Measurements from ENCODE around the gene TLE1.
A peak's percentile ranks its signal among the peaks of the same experiment; 100 is the strongest.
"Not testable (repeated sequence)": the region's sequence is repeated elsewhere in the genome, so short reads cannot be mapped to it uniquely, and the experiment has no call there.

The TLE1 gene

GRCh38 chr9:81689343-81690175, at the start of gene TLE1:
Gene TLE1 (minus strand): TSS chr9:81689547. CDS start chr9:81688240, 1,307 bp downstream.
- Mint-ChIP-seq H3K36me3 (no peaks in the 10 kb centered on the region), H3K4me1 (ENCODE audit: low read depth) (peaks cover 18% of the 10 kb centered on the region), H3K27ac (peak within 1 kb of the TSS; percentile 61), H3K4me3 (peak within 1 kb of the TSS; percentile 89), H3K9me3 (ENCODE audit: low read depth) (no peaks in the 10 kb centered on the region), H3K27me3 (peaks cover 2% of the 10 kb centered on the region)

DNA sequence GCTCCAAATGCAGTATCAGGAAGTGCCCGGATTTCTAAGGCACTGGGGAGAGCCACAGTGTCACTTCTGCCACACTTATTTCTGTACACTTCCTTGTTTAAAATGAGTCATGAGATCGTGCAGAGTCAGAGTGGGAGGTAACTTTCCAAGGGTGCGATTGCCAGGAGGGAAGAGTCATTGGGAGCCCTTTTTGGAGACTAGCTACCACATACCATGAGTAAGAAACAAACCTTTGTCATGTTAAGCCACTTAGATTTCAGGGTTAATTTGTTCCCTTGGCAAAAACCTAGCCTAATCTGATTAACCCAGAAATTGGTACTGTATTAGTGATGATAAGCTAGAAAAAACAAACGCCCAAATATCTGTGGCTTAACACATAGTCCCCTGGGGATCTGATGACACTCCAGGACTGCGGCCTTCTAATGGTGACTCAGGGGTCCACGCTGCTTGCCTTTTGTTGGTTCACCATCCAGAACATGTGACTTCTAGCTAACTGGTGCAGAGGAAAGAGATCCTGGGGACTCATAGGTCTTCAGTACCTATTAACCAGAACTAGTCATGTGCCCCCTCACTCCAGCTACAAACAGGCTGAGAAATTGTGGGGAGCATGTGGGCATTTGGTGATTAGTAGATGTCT, 48.6 kb upstream of the TLE1 start:
- H3K4me1 Mint-ChIP-seq (ENCODE audit: low read depth), result no peaks in the 10 kb centered on the region
- no peaks in the 10 kb centered on the region for H3K36me3 Mint-ChIP-seq
- no peak overlapping the region for H3K4me3 Mint-ChIP-seq
- H3K27ac Mint-ChIP-seq, result no peak overlapping the region
- H3K27me3 Mint-ChIP-seq, result no peaks in the 10 kb centered on the region
- H3K9me3 Mint-ChIP-seq (ENCODE audit: low read depth), result peaks cover 9% of the 10 kb centered on the region

DNA sequence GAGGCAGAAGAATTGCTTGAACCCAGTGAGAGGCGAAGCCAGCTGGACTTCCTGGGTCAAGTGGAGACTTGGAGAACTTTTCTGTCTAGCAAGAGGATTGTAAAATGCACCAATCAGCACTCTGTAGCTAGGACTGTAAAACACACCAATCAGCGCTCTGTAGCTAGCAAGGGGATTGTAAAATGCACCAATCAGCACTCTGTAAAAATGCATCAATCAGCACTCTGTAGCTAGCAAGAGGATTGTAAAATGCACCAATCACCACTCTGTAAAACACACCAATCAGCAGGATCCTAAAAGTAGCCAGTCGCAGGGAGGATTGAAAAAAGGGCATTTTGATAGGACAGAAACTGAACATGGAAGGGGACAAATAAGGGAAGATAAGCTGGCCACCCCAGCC, 41.2 kb upstream of the TLE1 start:
- H3K36me3 Mint-ChIP-seq; H3K4me1 Mint-ChIP-seq (ENCODE audit: low read depth); H3K27ac Mint-ChIP-seq; H3K4me3 Mint-ChIP-seq; H3K27me3 Mint-ChIP-seq; H3K9me3 Mint-ChIP-seq (ENCODE audit: low read depth): not testable (repeated sequence)

DNA sequence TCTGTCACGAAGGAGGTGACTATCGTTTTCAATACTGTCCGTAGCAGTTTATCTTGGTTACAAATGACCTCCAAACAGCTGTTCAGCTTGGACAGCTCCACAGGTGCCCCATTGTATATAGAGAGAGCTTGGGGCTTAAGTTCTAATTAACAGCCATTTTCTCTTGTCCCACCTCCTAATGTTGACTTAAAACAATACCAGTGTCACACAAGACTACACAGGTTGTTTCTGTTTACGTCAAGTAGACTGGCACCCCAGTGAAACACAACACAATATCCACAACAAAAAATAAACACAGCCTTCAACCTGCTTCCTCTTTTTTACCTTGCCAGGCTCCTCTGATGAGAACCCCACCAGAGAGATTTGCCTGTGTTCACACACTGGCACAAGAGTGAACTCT, 39.8 kb upstream of the TLE1 start:
- H3K27ac Mint-ChIP-seq, result no peak overlapping the region
- no peaks in the 10 kb centered on the region for H3K36me3 Mint-ChIP-seq
- no peaks in the 10 kb centered on the region for H3K9me3 Mint-ChIP-seq (ENCODE audit: low read depth)
- no peak overlapping the region for H3K4me3 Mint-ChIP-seq
- no peaks in the 10 kb centered on the region for H3K4me1 Mint-ChIP-seq (ENCODE audit: low read depth)
- H3K27me3 Mint-ChIP-seq, result no peaks in the 10 kb centered on the region

DNA sequence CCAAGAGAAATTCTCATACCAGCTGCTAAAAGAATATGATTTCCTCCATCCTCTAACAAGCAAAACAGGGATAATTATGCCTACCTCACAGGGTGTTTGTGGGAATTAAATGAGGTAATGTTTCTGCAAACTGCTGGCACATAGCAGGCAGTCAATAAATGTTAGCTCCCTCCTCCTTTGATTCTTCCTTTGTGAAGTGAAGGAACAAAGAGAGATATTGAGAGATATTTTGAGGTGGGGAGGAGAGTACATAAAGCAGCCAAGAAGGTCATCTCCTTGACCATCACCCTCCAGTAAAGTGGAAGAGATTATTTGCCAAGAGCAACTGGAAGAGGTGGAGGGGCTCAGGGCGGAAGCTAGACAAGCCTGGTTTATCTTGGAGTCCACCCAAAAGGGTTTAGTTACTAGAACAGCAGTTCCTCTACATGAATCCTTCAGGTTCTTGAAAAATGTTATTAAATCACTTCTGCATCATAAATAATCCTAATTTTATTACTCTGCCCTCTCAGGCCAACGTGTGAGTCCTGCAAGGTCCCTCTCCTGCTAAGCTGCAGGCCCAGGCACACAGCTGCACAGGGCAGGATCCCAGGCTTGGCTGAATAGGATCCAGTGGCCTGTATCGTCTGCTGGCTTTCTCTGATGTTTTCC, 35.0 kb upstream of the TLE1 start:
- Mint-ChIP-seq H3K36me3 (no peaks in the 10 kb centered on the region), H3K9me3 (ENCODE audit: low read depth) (no peaks in the 10 kb centered on the region), H3K4me1 (ENCODE audit: low read depth) (no peaks in the 10 kb centered on the region), H3K4me3 (no peak overlapping the region), H3K27ac (no peak overlapping the region), H3K27me3 (no peaks in the 10 kb centered on the region)

- H3K4me1 Mint-ChIP-seq (ENCODE audit: low read depth), result no peaks in the 10 kb centered on the region
- H3K4me3 Mint-ChIP-seq, result no peak overlapping the region
- no peaks in the 10 kb centered on the region for H3K9me3 Mint-ChIP-seq (ENCODE audit: low read depth)
Measured at GRCh38 chr9:81722277-81722676, 32.9 kb upstream of the TLE1 start.

DNA sequence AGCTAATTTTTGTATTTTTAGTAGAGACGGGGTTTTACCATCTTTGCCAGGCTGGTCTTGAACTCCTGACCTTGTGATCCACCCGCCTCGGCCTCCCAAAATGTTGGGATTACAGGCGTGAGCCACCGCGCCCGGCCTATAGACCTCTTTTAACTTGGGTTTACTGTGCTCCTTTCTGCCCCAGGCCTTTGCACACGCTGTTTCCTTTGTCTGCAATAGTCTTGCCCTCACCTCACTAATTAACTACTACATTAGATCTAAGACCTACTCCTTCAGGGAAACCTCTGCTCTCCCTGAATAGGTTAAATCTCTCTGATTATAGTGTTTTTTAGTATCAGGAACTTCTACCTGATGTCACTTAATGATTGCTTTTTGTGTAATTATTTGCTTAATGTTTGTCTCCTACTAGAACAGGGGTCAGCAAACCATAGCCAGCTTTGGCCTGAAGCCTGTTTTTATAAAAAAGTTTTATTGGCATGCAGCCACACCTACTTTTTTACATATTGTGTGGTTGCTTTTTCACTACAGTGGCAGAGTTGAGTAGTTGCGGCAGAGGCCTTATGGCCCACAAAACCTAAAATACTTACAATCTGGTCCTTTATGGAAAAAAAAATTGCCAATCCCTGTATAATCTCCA, 31.2 kb upstream of the TLE1 start:
- Mint-ChIP-seq H3K36me3 (no peaks in the 10 kb centered on the region), H3K9me3 (ENCODE audit: low read depth) (no peaks in the 10 kb centered on the region), H3K27me3 (no peaks in the 10 kb centered on the region)

More at GRCh38 chr9:81722277-81722676, 32.9 kb upstream of the TLE1 start:
- H3K27ac Mint-ChIP-seq, result no peak overlapping the region
- no peaks in the 10 kb centered on the region for H3K27me3 Mint-ChIP-seq
- H3K36me3 Mint-ChIP-seq, result no peaks in the 10 kb centered on the region

DNA sequence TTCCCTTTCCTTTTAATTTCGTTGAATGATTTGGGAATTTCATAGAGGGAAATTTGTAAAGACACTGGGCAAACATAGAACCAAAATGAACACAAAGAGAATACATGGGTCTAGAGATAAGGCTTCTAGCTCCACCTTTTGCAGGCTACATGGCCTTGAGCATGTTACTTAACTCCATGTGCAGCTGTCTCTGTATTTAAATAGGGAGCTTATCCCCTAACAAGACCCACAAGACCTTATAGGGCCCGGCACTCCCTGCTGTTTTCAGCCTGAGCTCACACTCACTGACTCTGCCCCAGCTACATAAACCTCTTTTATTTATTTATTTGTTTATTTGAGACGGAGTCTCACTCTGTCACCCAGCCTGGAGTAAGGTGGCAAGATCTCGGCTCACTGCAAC, 30.6 kb upstream of the TLE1 start:
- Mint-ChIP-seq H3K9me3 (ENCODE audit: low read depth) (no peaks in the 10 kb centered on the region), H3K36me3 (no peaks in the 10 kb centered on the region), H3K4me3 (no peak overlapping the region)

More for the DNA sequence above, 31.2 kb upstream of the TLE1 start:
- no peak overlapping the region for H3K4me3 Mint-ChIP-seq
- no peaks in the 10 kb centered on the region for H3K4me1 Mint-ChIP-seq (ENCODE audit: low read depth)
- H3K27ac Mint-ChIP-seq, result no peak overlapping the region

GRCh38 chr9:81718244-81718643, 28.9 kb upstream of the TLE1 start:
- H3K4me1 Mint-ChIP-seq (ENCODE audit: low read depth), result no peaks in the 10 kb centered on the region
- no peaks in the 10 kb centered on the region for H3K9me3 Mint-ChIP-seq (ENCODE audit: low read depth)
- H3K36me3 Mint-ChIP-seq, result no peaks in the 10 kb centered on the region
- H3K27ac Mint-ChIP-seq, result no peak overlapping the region
- H3K4me3 Mint-ChIP-seq, result no peak overlapping the region
- no peaks in the 10 kb centered on the region for H3K27me3 Mint-ChIP-seq

More for the DNA sequence above, 30.6 kb upstream of the TLE1 start:
- no peaks in the 10 kb centered on the region for H3K4me1 Mint-ChIP-seq (ENCODE audit: low read depth)
- no peaks in the 10 kb centered on the region for H3K27me3 Mint-ChIP-seq
- no peak overlapping the region for H3K27ac Mint-ChIP-seq

- H3K27ac Mint-ChIP-seq, result no peak overlapping the region
- H3K36me3 Mint-ChIP-seq, result no peaks in the 10 kb centered on the region
- no peak overlapping the region for H3K4me3 Mint-ChIP-seq
- no peaks in the 10 kb centered on the region for H3K9me3 Mint-ChIP-seq (ENCODE audit: low read depth)
- H3K4me1 Mint-ChIP-seq (ENCODE audit: low read depth), result no peaks in the 10 kb centered on the region
- no peaks in the 10 kb centered on the region for H3K27me3 Mint-ChIP-seq
Measured at GRCh38 chr9:81717747-81718077, 28.4 kb upstream of the TLE1 start.

DNA sequence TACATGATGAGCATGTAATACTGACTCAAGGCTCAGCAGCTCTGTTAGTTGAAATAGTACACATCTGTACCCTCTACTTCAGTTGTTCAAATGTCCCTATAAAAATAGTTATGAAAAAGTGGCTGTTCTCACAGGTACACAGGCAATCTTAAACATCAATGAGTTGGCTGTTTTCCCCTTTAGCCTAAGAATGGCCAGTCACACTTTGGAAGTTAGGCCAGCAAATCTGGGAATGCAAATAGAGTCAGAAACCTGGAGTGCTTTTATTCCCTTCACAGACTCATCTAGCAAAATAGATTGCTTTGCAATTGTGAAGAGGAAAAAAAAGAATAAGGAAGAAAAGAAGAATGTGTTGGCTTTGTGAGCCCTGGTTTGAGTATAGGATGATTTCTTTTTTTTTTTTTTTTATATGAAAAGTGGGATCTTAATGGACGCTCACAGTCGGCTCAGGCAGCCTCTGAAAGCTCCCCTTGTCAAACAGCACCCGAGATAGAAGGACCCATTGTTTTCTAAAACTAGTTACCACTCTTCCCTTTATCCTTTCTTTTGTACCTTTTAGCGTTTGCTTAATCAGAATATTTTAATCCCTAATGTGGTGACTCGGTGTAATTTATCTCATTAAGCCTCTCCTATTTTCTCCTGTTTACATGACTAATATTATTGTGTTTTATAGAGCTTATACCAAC, 27.9 kb upstream of the TLE1 start:
- no peaks in the 10 kb centered on the region for H3K36me3 Mint-ChIP-seq
- no peak overlapping the region for H3K4me3 Mint-ChIP-seq
- H3K9me3 Mint-ChIP-seq (ENCODE audit: low read depth), result no peaks in the 10 kb centered on the region
- no peaks in the 10 kb centered on the region for H3K27me3 Mint-ChIP-seq
- no peak overlapping the region for H3K27ac Mint-ChIP-seq
- H3K4me1 Mint-ChIP-seq (ENCODE audit: low read depth), result no peaks in the 10 kb centered on the region

DNA sequence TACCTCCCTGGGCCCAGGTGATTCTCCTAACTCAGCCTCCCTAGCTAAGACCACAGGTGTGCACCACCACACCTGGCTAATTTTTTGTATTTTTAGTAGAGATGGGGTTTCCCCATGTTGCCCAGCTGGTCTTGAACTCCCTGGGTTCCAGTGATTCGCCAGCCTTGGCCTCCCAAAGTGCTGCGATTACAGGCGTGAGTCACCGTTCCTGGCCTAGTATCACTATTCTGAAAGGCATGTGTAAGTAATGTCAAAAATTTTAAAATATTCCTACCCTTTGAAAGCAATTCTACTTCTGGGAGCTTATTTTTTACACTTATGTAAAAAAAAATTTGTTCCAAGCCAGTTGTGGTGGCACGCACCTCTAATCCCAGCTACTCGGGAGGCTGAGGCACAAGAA, 27.1 kb upstream of the TLE1 start:
- Mint-ChIP-seq H3K4me3 (no peak overlapping the region), H3K27ac (no peak overlapping the region), H3K4me1 (ENCODE audit: low read depth) (no peaks in the 10 kb centered on the region), H3K27me3 (no peaks in the 10 kb centered on the region), H3K9me3 (ENCODE audit: low read depth) (no peaks in the 10 kb centered on the region), H3K36me3 (no peaks in the 10 kb centered on the region)

- Mint-ChIP-seq H3K4me1 (ENCODE audit: low read depth) (no peaks in the 10 kb centered on the region), H3K4me3 (no peak overlapping the region), H3K27me3 (no peaks in the 10 kb centered on the region), H3K36me3 (no peaks in the 10 kb centered on the region), H3K27ac (no peak overlapping the region), H3K9me3 (ENCODE audit: low read depth) (no peaks in the 10 kb centered on the region)
Measured at GRCh38 chr9:81705578-81705977, 16.2 kb upstream of the TLE1 start.

DNA sequence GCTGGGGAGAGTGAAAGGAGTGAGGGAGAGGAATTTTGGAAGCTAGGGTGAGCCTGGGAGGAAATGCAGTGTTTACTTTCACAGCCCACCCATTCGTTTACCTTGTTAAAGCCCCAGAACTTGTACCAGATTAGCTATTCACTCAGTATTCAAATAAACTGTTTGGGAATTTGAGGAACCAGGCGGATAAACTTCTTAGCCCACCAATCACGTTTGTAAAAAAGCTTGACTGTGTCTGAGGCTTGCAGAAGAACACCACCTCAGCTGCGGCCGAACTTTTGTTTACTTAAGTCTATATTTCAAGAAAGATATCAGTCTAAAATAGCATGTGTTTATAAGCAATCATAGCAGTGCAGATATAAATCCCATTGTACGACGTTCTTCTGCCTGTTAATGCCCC, 5.2 kb upstream of the TLE1 start:
- Mint-ChIP-seq H3K4me1 (ENCODE audit: low read depth) (peaks cover 5% of the 10 kb centered on the region), H3K27me3 (peaks cover 2% of the 10 kb centered on the region), H3K36me3 (no peaks in the 10 kb centered on the region), H3K4me3 (no peak overlapping the region), H3K9me3 (ENCODE audit: low read depth) (no peaks in the 10 kb centered on the region), H3K27ac (no peak overlapping the region)
